AML-193 (cell line): ENCODE measurements around the gene OGT.
A peak's percentile ranks its signal among the peaks of the same experiment; 100 is the strongest.
"Not testable (repeated sequence)": the region's sequence is repeated elsewhere in the genome, so short reads cannot be mapped to it uniquely, and the experiment has no call there.

Source experiments
- DNase-seq, 2 experiments: peaks; one replicate each; lab custom pipeline; 2025; lab: John Stamatoyannopoulos, UW

Gene OGT

GRCh38 chrX:71540801-71541200 is 7.9 kb downstream of the OGT start:
- no peak for DNase-seq

DNA sequence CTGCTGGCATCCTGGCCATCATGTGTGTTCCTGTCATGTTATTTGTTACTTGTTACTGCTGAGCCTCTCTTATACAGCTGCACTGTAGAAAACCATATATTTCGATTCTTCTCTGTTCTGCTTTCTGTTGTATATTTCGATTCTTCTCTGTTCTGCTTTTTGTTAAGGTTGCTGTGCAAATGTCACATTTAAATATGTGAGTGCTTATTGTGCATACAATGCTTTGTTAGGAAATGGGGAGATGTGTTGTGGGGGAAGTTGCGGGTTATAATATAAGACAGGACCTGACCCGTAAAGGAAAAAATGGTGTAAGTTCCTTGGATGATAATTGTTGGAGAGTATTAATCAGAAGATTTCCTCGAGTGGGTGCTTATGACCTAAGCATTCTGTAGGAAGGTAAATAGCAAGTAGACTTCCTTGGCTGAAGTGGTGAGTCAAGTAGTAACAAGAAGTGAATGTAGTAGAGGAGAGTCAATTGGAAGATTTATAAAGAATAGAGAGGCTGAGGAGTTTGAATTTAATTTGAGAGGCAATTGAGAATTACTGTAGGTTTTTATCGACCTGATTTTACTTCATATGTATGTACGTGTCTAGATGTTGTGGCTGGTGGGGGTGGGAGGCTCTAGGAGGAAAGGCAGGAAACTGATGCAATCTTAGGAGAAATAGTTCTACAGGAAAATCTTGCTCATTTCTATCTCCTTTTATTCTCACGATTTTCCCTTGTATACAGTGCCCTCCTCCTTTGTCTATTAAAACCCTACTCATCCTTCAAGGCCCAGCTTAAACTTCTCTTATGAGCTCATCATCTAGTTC is 8.5 kb downstream of the OGT start:
- peak; percentile 32 to 53 for DNase-seq

DNA sequence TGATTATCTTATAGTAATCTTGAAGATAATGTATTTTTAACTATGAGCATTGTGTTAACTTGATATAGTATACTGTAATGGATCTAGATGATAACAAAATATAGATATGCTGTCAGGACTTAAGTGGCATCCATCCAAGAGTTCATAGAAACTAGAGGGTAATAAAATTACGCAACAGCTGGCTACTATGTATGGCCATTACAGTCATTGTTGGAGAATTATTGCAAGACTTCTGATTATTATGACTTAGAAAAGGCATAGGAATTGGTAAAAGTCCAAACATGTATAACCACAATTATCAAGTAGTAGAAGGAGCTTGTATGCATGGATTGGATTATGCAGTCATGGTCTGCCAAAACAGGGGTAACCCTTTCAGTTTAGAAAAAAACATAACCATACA is 9.5 kb downstream of the OGT start:
- peak; percentile 5 to 33 for DNase-seq

DNA sequence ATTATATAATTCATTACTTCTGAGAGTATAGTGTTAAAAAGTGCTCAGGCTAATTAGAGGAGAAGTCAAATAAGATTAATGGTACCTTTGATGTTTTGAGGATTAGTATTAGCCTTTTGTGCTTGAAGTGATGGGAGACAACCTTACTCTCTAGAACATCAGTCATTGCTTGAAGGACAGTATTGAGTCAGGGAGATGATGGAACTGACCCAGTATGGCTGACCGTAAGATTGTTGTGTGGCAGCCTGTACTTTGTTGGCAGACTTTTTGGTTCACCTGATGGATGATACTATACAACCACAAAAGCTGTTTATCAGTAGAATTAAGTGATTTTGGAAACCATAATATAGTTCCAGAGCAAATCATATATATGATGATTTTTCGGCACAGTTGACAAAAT is 9.9 kb downstream of the OGT start:
- DNase-seq: no peak

DNA sequence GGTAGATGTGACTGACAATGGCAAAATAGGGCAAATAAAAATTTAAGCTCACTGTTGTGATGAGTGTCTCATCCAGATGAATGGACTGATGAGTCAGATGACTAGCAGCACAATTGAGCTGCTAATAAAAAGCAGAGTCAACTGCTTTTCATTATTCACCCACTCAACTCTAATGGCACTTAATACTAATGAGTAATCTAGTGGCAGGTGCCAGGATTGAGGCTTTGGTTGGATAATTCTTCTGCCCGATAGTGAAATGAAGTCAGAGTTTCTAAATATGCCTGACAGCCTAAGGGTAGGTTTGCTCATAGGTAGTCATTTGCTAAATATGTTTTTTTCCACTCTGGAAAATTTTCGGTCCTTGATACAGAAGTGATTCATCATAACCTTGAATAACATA is 10.4 kb downstream of the OGT start:
- no peak for DNase-seq

DNA sequence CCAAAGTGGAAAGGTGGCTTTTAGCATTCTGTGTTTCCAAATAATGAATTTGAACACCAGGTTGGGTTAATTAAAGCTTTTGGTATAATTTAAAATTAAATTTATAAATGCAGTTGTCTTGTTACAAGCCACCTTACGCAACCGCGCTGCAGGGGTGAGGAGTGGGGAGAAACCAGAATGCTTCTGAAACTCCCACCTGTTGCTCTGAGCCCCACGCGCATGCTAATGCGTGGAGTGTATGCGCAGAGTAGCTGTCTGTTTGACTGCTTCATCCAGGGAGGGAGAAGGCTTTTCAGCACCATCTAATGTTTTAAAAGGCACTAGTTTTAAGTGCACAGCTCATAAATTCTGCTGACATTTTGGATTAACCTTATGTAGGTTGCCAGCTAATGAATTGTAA is 12.5 kb downstream of the OGT start:
- no peak for DNase-seq

DNA sequence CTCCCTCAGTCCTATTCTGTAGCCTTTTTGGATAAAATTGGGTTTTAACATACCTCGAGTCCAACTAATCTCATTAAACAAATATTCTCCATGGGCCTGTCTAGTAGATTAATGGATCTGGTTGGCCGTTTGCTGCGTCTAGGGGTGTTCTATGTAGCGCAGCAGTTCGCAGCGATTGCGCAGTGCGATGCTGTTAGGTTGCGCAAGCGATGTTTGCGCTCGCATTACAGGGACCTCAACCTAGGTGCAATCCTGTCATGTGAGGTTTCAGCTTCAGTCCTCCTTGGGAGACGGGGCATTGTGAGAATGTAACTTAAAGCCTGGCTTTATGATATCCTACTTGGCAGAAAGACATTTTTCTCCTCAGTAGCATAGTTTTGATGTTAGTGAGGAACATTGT is 14.0 kb downstream of the OGT start:
- DNase-seq: no peak

- no peak for DNase-seq
Observed at GRCh38 chrX:71547339-71547738, 14.4 kb downstream of the OGT start.

- peak in 1 of 2 experiments; percentile 1 for DNase-seq
Observed at GRCh38 chrX:71549986-71550385, 17.1 kb downstream of the OGT start.

DNA sequence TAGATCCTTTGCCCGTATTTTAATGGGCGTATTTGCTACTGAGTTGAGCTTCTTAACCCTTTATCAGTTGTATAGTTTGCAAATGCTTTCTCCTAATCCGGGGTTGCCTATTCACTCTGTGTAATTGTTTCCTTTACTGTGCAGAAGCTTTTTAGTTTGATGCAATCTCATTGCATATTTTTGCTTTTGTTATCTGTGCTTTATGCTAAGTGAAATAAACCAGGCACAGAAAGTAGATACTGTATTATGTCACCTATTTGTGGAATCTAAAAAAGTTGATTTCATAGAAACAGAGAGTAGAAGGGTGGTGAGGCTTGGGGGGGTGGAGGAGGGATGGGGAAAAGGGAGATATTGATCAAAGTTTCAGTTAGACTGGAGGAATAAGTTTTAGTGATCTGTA is 17.7 kb downstream of the OGT start:
- no peak for DNase-seq

DNA sequence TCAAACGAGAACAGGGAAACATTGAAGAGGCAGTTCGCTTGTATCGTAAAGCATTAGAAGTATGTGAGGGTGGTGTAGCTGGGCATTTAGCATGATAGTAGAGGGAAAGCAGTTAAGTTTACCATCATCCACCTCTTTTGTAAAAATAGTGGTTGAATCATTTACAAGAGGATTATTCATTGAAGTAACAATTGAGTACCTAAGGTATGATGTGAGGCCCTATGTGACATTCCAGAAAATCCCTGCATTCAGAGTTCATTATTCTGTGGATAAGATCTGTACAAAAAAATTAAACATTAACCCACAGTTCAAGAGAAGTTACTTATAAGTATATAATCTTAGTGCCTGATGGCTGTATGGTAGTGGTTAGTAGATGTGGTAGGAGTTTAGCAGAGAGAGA is 23.1 kb downstream of the OGT start:
- DNase-seq: no peak

DNA sequence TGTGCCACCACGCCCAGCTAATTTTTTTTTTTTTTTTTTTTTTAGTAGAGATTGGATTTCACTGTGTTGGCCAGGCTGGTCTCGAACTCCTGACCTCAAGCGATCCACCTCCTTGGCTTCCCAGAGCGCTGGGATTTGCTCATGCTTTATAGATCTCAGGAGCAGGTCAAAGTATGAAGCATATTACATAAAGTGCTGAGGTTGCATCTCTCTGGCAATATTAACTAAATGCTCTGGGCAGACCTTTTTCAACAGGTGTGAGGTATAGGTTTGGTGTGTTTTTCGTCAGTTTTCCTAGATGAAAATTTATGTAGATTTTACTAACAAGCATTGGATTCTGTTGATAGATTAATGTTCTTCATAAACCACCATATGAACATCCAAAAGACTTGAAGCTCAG is 26.0 kb downstream of the OGT start:
- no peak for DNase-seq

DNA sequence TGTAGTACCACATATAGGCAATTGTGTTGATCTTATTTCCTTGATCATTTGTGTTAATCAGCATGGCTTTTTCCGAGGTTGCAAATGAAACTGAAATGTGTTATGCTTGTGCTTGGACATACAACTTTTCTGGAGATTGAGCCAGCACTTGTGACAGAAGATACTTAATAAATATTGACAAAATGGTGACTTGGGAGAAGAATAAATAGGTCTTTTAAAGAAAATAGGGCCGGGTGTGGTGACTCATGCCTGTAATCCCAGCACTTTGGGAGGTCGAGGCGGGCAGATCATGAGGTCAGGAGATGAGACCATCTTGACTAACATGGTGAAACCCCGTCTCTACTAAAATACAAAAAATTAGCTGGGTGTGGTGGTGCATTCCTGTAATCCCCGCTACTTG is 26.9 kb downstream of the OGT start:
- not testable (repeated sequence) for DNase-seq

- no peak for DNase-seq
Observed at GRCh38 chrX:71563921-71564320, 31.0 kb downstream of the OGT start.

- DNase-seq: no peak
Observed at GRCh38 chrX:71565474-71566041, 32.7 kb downstream of the OGT start.

DNA sequence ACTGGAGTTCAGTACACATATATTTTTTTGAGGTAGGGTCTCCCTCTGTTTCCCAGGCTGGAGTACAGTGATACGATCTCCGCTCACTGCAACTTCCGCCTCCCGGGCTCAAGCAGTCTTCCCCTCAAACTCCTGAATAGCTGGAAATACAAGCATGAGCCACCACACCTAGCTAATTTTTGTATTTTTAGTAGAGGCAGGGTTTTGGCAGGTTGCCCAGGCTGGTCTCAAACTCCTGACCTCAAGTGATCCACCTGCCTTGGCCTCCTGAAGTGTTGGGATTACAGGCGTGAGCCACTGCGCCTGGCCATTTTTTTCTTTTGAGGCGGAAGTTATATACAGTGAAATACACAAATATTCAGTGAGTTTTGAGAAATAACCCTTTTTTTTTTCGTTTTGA is 38.5 kb downstream of the OGT start:
- DNase-seq: not testable (repeated sequence)

GRCh38 chrX:71573590-71573989 is 40.7 kb downstream of the OGT start:
- no peak for DNase-seq

DNA sequence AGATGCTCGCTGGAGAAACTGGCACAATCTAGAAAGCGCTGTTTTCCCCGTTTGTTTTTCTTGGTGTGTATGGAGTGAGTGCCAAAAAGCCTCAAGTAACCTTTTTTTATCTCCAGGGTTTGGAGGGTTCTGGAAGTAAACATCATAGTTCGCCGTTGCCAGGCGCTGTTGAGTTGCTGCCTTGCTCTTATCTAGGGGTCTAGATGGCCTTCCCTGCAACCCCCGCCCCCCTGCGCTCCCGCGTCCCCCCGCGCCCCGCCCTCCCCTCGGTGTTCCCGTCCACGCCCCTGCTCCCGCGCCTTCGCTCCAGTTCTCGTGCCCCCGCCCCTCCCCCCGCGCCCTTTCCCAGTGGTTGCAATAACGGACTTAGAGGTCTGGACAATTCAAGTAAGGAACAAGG is 44.8 kb downstream of the OGT start:
- no peak for DNase-seq

DNA sequence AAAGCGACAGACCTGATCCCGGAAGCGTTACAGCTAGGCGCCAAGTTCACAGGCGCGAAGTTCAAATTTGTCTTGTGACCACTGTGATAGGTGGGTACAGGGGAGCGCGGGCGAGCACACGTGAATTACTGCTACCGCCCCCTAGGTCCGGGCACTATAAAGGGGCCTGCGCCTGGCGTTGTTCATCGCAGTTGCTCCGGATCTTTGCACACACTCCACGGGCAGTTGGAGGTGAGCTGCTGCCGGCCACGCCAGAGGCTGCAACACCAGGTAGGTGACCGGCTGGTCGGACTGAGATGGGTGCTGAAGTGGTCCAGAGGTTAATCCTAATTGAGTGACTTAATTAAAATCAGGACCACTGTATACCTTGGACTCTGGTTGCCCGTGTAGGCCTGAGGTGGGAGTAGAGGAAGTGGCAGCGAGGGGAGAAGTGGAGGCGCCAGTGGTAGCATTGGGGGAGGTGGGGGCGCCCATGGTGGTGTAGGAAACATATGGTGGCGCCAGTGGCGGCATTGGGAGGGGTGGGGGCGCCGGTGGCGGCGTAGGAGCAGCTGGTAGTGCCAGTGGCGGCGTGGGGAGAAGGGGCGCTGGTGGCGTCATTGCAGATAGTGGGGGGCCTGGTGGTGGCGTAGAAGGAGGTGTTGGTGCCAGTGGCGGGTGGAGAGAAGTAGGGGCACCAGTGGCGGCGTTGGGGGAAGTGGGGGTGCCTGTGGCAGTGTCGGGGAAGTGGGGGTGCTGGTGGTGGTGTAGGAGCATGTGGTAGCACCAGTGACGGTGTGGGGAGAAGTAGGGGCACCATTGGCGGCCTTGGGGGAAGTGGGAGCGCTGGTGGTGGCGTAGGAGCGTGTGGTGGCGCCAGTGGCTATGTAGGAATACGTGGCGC is 45.6 kb downstream of the OGT start, which contains the start of gene GCNA:
Gene GCNA (plus strand): TSS at position 185 of the 883 bp plus-strand sequence. CDS start 2,385 bp downstream, outside the sequence.
- no peak for DNase-seq

DNA sequence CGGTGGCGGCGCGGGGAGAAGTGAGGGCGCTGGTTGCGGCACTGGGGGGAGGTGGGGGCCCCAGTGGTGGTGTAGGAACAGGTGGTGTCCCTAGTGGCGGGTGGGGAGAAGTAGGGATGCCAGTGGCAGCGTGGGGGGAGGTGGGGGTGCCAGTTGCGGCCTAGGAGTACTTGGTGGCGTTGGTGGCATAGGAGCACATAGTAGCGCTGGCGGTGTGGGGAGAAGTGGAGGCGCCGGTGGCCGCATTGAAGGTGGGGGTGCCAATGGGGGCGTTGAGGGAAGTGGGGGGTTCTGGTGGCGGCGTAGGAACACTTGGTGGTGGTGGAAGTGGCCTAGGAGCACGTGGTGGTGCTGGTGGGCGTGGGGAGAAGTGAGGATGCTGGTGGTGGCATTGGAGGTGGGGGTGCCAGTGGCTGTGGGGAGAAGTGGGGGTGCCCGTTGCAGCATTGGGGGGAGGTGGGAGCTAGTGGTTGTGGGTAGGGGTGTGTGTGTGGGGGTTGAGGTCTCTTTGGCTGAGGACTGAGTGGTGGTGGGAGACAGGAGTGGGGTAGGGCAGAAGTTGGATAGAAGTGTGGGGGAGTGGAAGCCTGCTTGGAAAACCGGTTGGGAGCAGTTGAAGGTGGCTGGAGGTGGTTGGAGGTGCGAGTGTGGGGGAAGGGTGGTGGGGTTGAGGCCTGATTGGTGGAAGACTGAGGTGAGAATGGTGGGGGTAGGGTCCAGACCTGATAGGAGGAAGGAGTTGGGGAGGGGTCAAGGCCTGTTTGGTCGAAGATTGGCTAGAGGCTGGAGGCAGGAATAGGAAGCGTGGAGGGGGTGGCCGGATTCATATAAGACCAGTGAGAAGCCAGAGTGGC is 46.5 kb downstream of the OGT start:
- no peak for DNase-seq

DNA sequence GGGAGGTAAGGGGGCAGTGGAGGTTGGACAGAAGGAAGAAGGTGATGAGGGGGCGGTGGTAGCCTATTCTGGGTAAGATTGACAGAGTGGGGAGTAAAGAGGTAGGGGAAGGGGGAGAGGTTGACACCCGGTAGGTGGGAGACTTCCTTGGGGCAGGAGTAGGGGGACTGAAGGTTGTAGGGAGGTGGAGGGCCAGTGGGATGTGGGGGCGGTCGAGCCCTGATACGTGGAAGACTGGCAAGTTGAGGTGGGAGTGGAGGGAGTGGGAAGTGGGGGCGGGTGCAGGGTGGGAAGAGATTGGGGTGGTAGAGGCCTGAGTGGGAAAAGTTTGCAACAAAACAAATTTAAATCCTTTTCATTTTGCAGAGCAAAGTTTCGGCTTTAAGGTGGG is 47.1 kb downstream of the OGT start:
- no peak for DNase-seq

DNA sequence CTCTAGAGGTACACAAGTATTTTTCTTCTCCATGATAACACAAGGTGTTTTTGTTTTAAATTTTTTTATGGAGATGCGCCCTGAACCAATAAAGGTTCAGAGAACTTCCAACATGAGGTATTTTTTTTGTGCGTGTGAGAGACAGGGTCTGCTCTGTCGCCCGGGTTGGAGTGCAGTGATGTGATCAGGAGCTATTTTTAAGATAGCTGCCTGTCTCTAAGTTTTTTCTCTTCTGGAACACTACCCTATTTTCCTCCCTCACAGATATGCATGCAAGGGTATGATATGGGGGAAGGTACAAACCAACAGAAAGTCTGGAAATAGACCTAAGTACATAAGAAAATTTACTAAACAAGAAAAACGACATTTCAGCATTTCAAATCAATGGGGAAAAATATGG is 48.3 kb downstream of the OGT start:
- DNase-seq: no peak
